Stimulated activated naive B cell treated with anti-CD40 and anti-IgM and Interleukin-4, amounts not matched to agents 10 μg/mL and 1 μg/mL and 100 μg/mL, for 72 hours (primary cell): ENCODE measurements around the gene TENM4.

Experiments
- ATAC-seq, 2 donors: fragments of 150-1000 bp; cut with Tn5 transposase; replicated peaks; 2 replicates each; pipeline ENCODE4 v1.10.0; 2021; ENCODE audit warnings: moderate library complexity in 1 of 2
- DNase-seq: peaks from one replicate; pipeline ENCODE4 v3.0.0; 2021
- H3K27ac Mint-ChIP-seq: one replicate; pipeline ENCODE4 v1.8.0; 2022; ENCODE audit warnings: mild to moderate bottlenecking, mixed read lengths
- H3K27me3 Mint-ChIP-seq, 2 donors: one replicate each; pipeline ENCODE4 v1.8.0; 2022; ENCODE audit warnings: mixed read lengths in 2 of 2
- H3K36me3 Mint-ChIP-seq, 2 donors: one replicate each; pipeline ENCODE4 v1.8.0; 2022; ENCODE audit warnings: mixed read lengths in 2 of 2, mild to moderate bottlenecking in 1 of 2
- H3K4me1 Mint-ChIP-seq, 2 donors: one replicate each; pipeline ENCODE4 v1.8.0; 2022; ENCODE audit warnings: mixed read lengths in 2 of 2, mild to moderate bottlenecking in 1 of 2
- H3K4me3 Mint-ChIP-seq, 2 donors: one replicate each; pipeline ENCODE4 v1.8.0; 2022; ENCODE audit warnings: mild to moderate bottlenecking in 2 of 2, mixed read lengths in 2 of 2, moderate library complexity in 1 of 2
- H3K9me3 Mint-ChIP-seq, 2 donors: one replicate each; pipeline ENCODE4 v1.8.0; 2022; ENCODE audit warnings: mixed read lengths in 2 of 2, mild to moderate bottlenecking in 1 of 2

Gene TENM4

DNA sequence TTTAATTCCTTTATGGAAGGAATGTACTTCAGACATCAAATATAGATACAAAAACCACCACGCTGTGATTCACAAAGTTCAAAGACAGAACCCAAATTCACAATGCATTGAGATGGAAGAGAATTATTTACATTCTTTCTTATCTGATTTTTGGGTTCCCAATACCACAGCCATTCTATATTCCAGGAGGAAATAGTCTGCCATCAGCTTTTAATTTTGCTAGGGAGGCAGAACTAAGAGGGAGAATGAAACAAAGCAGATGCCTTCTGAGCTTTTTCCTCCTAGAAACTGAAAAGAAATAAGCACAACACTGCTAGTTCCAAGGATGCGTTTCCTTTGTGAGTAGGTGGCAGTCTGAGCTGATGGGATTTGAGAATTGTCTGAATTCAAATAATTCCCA, 583.1 kb downstream of the TENM4 start:
- no peak overlapping the region for H3K27ac Mint-ChIP-seq

DNA sequence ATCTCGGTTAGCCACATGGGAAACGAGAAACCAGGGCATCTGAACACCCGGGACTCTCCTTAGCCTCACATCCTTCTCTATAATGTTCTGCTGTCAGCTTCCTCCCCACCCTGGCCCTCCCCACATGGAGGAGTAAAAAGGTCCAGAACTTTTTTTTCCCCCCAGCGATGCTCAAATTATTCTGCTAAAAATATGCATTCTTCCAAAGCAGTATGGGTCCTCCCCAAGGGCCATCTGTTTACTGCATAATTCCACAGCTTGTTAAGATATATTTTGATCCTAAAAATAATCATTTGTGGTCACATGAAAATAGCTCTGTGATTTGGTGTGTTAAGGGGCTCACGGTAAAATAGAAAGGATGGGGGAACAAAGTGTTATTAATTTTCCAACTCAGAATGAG, 584.6 kb downstream of the TENM4 start:
- Mint-ChIP-seq H3K9me3 (no peaks in the 10 kb centered on the region), H3K36me3 (no peaks in the 10 kb centered on the region), H3K27me3 (peaks cover 4 to 22% of the 10 kb centered on the region in 2 donors), H3K4me3 (no peak overlapping the region), H3K4me1 (no peaks in the 10 kb centered on the region), H3K27ac (no peak overlapping the region)
- no peak for ATAC-seq
- DNase-seq: no peak

More for the DNA sequence above, 583.1 kb downstream of the TENM4 start:
- H3K27me3 Mint-ChIP-seq: peaks cover 4 to 22% of the 10 kb centered on the region in 2 donors
- H3K4me3 Mint-ChIP-seq: no peak overlapping the region
- no peaks in the 10 kb centered on the region for H3K4me1 Mint-ChIP-seq
- ATAC-seq: no peak
- H3K36me3 Mint-ChIP-seq: no peaks in the 10 kb centered on the region
- no peak for DNase-seq
- H3K9me3 Mint-ChIP-seq: no peaks in the 10 kb centered on the region

DNA sequence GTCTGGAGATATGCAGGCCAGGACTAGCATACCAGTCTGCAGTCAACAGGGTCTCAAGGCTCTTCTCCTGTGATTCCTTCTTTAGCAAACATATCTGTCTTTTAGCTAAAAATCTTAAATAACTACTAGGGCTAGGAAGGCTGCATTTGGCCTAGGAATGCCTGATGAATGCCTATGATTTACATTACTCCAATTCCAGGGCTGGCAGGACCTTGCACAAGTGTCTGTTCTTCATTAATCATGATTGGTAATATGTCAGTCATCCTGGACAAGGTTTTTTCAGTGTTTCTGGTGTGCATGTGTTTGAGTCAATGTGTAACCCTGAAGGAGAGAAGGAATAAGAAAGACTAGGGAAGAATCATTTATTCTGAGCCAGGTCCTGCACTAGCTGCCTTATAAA, 585.7 kb downstream of the TENM4 start:
- ATAC-seq (no peak), DNase-seq (no peak)
- Mint-ChIP-seq H3K4me3 (no peak overlapping the region), H3K36me3 (no peaks in the 10 kb centered on the region), H3K27ac (no peak overlapping the region), H3K9me3 (no peaks in the 10 kb centered on the region), H3K4me1 (no peaks in the 10 kb centered on the region), H3K27me3 (peaks cover 4 to 22% of the 10 kb centered on the region in 2 donors)

DNA sequence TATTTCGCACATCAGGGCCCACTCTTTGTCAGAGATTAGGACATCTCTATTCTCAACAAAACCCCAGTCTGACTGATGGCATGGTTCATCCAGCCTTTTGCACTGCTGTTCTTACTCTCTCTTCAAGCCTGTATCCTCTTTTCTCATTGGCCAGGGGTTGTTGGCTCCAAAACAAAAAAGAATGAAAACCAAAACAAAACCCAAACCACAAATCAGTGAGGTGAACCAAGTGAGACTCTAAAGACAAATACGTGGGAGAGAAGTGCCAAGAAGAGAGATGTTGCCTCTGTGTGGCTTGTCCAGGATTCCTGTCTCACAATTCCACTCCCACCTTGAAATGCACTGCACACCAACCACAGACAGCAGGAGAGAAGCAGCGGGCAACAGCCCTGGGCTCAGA, 587.3 kb downstream of the TENM4 start:
- no peak overlapping the region for H3K27ac Mint-ChIP-seq
- no peak for ATAC-seq
- no peaks in the 10 kb centered on the region for H3K36me3 Mint-ChIP-seq
- no peaks in the 10 kb centered on the region for H3K4me1 Mint-ChIP-seq
- peaks cover 6 to 22% of the 10 kb centered on the region in 2 donors for H3K27me3 Mint-ChIP-seq
- H3K4me3 Mint-ChIP-seq: no peak overlapping the region
- DNase-seq: no peak
- no peaks in the 10 kb centered on the region for H3K9me3 Mint-ChIP-seq

DNA sequence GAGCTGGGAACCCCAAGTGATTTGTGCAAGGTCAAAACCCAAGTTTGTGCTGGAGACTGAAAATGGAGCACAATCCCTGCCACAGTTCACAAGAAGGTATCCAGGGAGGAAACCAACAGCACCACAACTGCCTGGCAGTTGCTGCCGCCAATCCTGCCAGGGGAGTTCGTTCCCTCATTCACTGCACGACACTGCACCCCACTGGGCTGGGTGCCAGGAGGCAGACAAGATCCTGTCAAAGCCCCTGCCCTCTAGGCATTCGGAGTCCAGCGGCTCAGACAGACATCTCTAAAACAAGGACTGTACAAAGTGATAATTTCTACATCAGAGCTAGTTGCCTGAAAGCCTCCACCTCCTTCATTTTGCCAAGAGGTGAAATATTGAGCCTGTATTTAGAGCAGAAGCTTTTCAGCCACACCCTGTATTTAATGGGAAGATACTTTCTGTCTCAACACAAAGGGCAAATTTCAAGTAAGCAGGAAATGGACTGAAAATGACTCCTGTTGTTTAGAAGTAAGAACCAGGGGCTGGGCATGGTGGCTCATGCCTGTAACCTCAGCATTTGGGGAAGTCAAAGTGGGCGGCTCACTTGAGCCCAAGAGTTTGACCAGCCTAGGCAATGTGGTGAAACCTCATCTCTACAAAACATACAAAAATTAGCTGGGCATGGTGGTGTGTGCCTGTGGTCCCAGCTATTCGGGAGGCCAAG, 588.8 kb downstream of the TENM4 start:
- no peak for ATAC-seq
- Mint-ChIP-seq H3K27me3 (peaks cover 8 to 14% of the 10 kb centered on the region in 2 donors), H3K9me3 (no peaks in the 10 kb centered on the region), H3K36me3 (no peaks in the 10 kb centered on the region), H3K4me1 (no peaks in the 10 kb centered on the region), H3K4me3 (no peak overlapping the region), H3K27ac (no peak overlapping the region)
- DNase-seq: no peak

DNA sequence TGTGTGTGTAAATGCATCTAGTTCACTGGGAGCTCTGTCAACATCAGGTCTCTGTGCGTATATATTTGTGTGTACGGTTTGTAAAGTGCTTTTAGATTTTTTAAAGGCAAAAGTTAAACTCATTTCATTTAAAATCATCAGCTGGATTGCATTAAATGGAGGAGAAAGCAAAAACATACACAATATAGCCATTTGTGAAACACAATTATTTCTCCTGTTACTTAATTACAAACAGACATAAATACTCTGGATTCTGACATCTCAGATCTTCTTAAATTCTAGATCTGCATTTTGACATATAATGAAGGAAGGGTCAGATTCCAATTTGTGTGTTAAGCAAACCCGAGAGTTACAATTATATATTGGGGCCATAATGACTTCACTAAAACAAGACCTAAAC, 590.8 kb downstream of the TENM4 start:
- Mint-ChIP-seq H3K36me3 (no peaks in the 10 kb centered on the region), H3K4me3 (no peak overlapping the region), H3K4me1 (no peaks in the 10 kb centered on the region), H3K27ac (no peak overlapping the region), H3K27me3 (peaks cover 2 to 4% of the 10 kb centered on the region in 2 donors), H3K9me3 (no peaks in the 10 kb centered on the region)
- ATAC-seq (no peak), DNase-seq (no peak)

DNA sequence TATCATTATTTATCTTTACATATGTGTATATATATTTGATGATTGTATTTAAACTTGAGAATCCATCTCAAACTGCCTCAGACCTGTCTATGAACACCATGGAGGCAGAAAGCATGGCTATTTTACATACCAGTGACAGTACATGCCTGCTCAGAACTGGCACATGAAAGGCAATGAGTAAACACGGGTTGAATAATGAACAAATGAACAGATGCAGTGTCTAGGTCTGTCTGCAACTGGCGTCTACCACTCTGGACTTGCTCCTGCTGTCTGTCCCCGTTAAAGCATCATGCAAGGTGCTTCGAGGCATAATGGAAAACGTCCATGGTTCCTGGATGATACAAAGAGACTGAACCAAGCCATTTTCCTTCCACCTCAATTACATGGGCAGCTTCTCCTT, 594.6 kb downstream of the TENM4 start:
- no peaks in the 10 kb centered on the region for H3K36me3 Mint-ChIP-seq
- ATAC-seq (no peak), DNase-seq (no peak)
- peaks cover 13 to 24% of the 10 kb centered on the region in 2 donors for H3K27me3 Mint-ChIP-seq
- H3K4me3 Mint-ChIP-seq: no peak overlapping the region
- no peaks in the 10 kb centered on the region for H3K9me3 Mint-ChIP-seq
- H3K27ac Mint-ChIP-seq: no peak overlapping the region
- no peaks in the 10 kb centered on the region for H3K4me1 Mint-ChIP-seq

DNA sequence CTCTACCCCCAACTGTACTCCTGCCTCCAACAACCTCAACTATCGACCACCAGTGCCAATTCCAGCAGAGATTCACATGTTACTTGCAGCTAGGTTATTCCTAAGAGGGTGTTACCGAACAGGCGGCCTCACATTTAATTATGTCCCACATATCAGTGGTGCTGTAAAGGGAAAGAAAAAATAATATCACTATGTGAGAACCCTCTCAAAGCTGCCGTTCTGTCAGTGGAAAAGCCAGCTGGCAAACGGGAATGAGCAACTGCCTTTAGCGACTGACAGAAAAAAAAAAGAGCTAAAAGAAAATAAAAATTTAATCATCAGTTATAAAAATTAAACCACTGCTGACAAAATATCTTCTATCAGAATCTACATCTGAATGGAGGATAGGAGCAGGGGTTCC, 595.3 kb downstream of the TENM4 start:
- H3K9me3 Mint-ChIP-seq: no peaks in the 10 kb centered on the region
- no peak for DNase-seq
- H3K4me1 Mint-ChIP-seq: no peaks in the 10 kb centered on the region
- ATAC-seq: no peak
- peaks cover 14 to 25% of the 10 kb centered on the region in 2 donors for H3K27me3 Mint-ChIP-seq
- no peak overlapping the region for H3K27ac Mint-ChIP-seq
- H3K4me3 Mint-ChIP-seq: no peak overlapping the region
- H3K36me3 Mint-ChIP-seq: no peaks in the 10 kb centered on the region

DNA sequence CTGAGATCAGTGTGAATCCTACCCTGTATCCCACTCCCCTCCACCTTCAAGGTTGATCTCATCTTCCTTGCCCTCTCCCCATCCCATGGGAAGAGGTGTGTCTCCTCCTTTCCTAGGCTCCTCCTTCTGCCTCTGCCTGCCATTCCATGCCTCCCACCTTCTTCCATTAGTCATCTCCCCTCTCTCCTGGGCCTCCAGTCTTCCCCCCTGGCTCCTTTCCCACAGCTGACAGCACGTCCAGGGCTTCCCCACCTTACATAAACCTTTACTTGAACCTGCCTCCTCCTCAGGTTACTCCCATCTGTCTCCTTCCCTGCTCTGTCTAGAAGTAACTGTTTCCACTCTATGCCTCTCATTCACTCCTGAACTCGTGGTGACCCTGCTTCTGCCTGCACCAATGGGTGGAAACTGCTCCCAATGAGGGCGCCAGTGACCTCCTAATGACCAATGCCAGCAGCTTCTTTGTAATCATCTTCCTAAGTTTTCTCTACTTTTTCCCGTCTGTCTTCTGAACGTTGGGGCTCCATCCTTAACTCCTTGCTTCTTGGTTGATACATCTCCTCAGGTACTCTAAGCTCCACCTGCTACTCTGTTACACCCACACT, 599.3 kb downstream of the TENM4 start:
- Mint-ChIP-seq H3K27ac (no peak overlapping the region), H3K4me1 (no peaks in the 10 kb centered on the region), H3K9me3 (no peaks in the 10 kb centered on the region), H3K36me3 (no peaks in the 10 kb centered on the region), H3K27me3 (peaks cover 10 to 25% of the 10 kb centered on the region in 2 donors), H3K4me3 (no peak overlapping the region)
- DNase-seq: no peak
- no peak for ATAC-seq

DNA sequence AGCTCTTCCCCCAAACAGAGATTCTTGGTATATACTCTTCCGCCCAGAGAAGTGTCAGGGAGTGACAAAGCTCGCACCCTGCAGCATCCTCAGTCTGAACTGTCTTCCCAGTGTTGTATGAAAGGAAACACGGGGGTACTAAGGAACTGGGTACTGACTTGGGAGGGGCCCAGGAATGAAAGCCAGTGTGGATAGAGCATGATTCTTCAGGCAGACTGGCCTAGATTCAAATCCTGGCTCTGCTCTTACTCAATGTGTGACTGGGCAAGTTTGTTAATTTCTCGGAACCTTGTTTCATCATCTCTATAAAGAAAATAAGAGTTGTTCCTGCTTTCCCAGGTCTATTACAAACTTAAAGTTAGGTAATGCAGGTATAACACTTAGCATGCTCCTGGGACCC, 600.2 kb downstream of the TENM4 start:
- ATAC-seq (no peak), DNase-seq (no peak)
- Mint-ChIP-seq H3K27me3 (peaks cover 10 to 25% of the 10 kb centered on the region in 2 donors), H3K9me3 (no peaks in the 10 kb centered on the region), H3K27ac (no peak overlapping the region), H3K4me3 (no peak overlapping the region), H3K4me1 (no peaks in the 10 kb centered on the region), H3K36me3 (no peaks in the 10 kb centered on the region)

DNA sequence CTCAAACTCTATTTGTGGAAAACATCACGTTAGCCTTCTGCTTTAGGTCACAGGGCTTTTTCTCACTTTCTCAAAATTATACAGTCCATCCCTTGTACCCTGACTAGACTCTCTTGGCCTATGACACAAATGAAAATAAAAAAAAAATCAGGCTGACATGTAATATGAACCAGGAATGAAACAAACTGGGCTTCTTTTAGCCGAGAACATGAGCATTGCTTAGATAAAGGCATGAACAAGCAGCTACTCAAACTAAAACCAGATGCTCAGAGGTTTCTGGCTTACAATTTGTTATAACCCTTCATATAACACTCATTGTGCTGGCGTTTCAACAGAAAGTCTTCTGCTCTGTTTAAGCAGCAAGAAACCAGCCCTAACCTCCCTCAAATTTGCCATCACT, 600.6 kb downstream of the TENM4 start:
- ATAC-seq: no peak
- no peaks in the 10 kb centered on the region for H3K36me3 Mint-ChIP-seq
- DNase-seq: no peak
- peaks cover 10 to 24% of the 10 kb centered on the region in 2 donors for H3K27me3 Mint-ChIP-seq
- H3K27ac Mint-ChIP-seq: no peak overlapping the region
- H3K4me3 Mint-ChIP-seq: no peak overlapping the region
- no peaks in the 10 kb centered on the region for H3K9me3 Mint-ChIP-seq
- H3K4me1 Mint-ChIP-seq: no peaks in the 10 kb centered on the region

DNA sequence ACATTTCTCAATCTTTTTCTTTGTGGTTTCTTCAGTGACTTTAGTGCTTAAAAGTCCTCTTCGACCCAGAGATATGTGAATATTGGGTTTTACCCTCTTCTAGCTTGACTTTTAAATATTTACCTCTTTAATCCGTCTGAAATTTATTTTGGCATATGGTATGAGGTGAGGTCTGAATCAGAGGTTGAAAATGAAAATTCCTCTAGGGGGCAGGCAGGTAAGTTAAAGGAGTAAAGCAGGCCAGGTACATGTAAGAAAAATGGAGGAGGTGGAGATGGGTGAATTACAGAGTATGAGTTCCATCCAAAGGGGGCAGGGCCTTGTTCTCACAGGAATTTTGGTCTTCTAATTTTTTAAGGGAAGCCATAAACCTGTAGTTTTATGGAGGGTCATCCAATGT, 602.4 kb downstream of the TENM4 start:
- Mint-ChIP-seq H3K36me3 (no peaks in the 10 kb centered on the region), H3K27me3 (peaks cover 10 to 17% of the 10 kb centered on the region in 2 donors), H3K27ac (no peak overlapping the region), H3K4me3 (no peak overlapping the region), H3K4me1 (no peaks in the 10 kb centered on the region), H3K9me3 (no peaks in the 10 kb centered on the region)
- DNase-seq (no peak), ATAC-seq (no peak)

DNA sequence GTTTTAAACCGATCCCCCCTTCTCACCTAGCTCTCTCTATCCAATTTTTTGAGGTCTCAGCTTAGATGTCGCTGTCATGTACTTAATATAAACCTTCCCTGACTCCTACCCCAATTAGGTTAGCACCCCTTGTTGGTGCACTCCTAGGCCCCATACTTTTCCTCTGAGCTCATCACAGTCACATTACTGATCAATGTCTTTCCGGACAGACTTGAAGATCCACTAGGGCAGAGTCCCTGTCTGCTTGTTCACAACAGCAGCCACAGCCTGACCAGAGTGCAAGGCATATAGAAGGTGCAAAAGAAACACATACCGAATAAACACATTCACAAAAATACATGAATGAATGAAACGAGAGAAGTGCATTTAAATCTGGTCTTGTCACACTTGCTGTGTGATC, 605.2 kb downstream of the TENM4 start:
- ATAC-seq: no peak
- Mint-ChIP-seq H3K4me3 (no peak overlapping the region), H3K4me1 (no peaks in the 10 kb centered on the region), H3K27me3 (no peaks in the 10 kb centered on the region), H3K9me3 (no peaks in the 10 kb centered on the region), H3K36me3 (no peaks in the 10 kb centered on the region), H3K27ac (no peak overlapping the region)
- no peak for DNase-seq

DNA sequence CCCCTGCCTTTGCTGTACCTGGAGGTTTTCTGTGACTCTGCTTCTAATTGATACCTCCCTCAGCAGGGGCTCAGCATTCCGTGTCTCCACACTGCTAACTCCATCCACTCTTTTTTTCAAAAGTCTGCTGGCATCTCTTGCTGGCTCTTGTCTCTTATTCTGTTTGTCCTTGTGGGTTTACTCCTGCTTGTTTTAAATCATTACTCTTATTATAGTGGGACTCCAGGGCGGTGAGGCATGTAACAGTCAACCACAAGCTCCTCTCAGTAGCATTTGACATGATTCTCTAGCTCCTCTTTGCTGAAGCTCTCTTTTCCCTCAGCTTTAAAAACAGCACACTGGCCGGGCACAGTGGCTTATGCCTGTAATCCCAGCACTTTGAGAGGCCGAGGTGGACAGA, 605.9 kb downstream of the TENM4 start:
- ATAC-seq (no peak), DNase-seq (no peak)
- no peak overlapping the region for H3K27ac Mint-ChIP-seq
- H3K36me3 Mint-ChIP-seq: no peaks in the 10 kb centered on the region
- H3K27me3 Mint-ChIP-seq: peaks cover 0 to 4% of the 10 kb centered on the region in 2 donors
- H3K4me1 Mint-ChIP-seq: no peaks in the 10 kb centered on the region
- no peaks in the 10 kb centered on the region for H3K9me3 Mint-ChIP-seq
- no peak overlapping the region for H3K4me3 Mint-ChIP-seq

DNA sequence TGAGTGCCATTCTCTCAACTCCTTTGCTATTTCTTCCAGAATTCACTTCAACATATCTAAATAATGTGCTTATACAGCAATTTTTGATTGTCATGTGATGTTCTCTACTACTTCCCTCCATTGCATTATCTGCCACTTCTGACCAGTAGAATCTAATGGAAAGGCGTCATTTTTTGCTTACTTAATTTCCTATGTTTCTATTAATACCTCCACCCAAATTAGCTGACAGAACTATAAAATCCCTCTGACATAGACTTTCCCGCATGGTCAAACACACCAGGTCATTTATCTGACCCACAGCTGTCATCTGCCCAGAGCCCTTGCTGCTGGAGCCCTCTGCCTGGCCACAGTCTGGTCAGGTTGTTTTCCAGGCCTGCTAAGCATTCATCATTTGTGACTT, 607.6 kb downstream of the TENM4 start:
- Mint-ChIP-seq H3K9me3 (no peaks in the 10 kb centered on the region), H3K36me3 (no peaks in the 10 kb centered on the region), H3K4me1 (no peaks in the 10 kb centered on the region), H3K27me3 (peaks cover 0 to 4% of the 10 kb centered on the region in 2 donors), H3K4me3 (no peak overlapping the region), H3K27ac (no peak overlapping the region)
- ATAC-seq (no peak), DNase-seq (no peak)
